Activated CD8-positive, alpha-beta memory T cell treated with anti-CD3 and anti-CD28 coated beads, Interleukin-2, amount 50 U/mL, for 1 hour (primary cell): ENCODE measurements around the gene CACNA1C.
"Not testable (repeated sequence)": the region's sequence is repeated elsewhere in the genome, so short reads cannot be mapped to it uniquely, and the experiment has no call there.

Experiments
- DNase-seq: peaks from one replicate; pipeline ENCODE4 v3.0.0-alpha.2; 2020; ENCODE audit errors: extremely low read depth

The CACNA1C gene

DNA sequence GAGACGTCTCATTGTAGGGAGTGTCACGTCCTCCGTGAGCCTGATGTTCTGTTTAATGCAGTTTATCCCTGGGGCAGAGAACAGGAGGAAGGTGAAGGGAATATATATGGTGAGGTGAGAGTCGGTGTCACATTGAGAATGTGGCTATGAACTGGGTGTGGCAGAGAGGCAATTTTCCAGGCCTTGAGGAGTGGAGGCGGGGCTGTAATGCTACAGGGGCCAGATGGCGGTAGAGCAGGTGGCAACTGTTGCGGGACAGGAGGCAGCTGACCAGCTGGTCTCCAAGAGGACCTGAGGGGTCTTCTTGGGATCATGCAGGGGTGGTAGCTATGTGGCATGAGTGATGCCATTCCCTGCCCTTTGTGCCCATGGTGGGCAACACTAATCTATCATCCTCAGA is 59.6 kb downstream of the CACNA1C start:
- DNase-seq = no peak

DNA sequence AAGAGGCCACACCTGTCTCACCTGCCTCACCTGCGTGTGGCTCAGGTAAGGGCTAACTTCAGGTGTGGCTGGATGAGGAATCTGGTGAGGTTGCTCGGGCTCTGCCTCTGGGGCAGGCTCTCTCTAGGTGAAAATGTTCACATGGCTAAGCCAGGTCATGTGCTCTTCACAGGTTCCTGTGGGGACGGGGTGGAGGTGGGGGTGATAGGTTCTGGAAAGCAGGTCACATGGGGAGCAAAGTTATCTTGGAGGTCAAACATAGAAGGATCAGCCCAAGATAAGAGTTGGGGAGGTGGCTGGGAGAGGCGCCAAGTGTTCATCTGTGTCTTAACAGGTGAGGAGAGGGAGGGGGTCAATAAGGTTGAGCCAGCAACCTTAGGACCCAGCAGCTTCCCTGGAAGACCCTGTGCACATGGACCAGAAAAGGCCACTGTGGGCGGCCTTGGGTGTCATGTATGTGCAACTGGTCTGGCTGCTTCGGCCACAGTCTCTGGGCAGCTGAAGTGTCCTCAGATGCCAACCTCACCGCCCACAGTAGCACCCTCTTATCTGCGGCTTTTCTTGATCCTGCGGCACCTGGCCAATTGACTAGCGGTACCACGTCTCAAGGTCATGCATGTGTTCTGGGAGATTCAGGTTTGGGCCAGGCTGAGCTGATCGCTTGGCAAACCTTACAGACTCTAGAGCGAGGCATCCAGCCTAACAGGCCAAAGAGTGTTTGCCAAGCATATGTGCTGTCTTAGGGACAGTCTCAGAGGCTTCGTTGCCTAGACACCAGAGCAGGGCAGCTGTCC is 60.5 kb downstream of the CACNA1C start:
- DNase-seq = no peak

- DNase-seq = no peak
These were observed 61.3 kb downstream of the CACNA1C start for GRCh38 chr12:2114071-2114470.

GRCh38 chr12:2115101-2115845 is 62.5 kb downstream of the CACNA1C start:
- DNase-seq = no peak

DNA sequence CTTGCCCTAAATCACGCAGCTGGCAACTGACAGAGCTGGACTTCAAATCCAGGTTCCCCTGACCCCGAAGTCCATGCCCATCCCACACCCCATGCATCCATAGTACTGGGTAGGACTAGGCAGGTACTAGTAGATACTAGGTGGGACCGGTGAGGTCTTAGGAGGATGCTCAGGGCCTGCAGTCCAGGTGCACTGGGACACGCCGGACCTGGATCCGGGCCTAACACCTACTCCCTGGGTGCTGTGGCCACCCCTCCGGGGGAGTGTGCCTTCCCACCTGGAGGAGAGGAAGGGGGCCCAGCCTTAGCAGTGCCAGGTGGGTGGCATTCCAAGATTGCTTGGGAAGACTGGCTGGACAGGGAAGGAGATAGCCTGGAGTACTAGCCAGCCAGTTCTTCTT is 64.8 kb downstream of the CACNA1C start:
- no peak for DNase-seq

GRCh38 chr12:2118061-2118460 is 65.3 kb downstream of the CACNA1C start:
- DNase-seq = no peak

DNA sequence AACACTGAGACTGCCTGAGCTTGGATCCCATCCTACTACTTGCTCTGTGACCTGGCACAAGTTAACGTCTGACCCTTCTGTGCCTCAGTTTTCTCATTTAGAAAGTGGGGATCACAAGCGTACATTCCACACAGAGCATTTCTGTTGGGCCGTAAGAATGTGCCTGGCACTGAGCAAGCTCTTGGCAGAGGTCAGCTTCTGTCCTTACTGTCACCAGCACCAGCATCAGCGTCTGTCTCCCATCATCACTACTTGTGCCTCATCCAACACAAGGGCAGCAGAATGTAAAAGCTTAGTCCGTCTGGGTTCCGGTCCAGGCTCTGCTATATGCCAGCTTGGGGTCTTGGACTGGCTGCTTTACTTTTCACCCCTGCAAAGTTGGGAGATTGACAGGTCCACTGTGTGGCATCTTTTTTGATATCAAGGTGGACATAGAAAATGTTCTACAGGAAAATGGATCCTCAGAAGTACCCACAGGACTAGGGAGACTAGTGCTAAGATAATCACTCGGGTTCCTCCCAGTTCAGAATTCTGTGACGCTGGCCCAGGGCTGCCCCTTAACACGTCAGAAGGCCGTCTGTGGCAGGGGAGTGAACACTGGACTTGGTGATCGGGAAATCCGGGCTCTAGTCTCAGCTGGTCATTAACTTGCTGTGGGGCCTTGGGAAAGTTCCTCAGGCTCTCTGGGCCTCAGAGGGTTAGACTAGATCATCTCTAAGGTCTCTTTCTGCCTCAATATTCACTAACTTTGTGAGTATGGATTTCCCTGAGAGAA is 65.9 kb downstream of the CACNA1C start:
- DNase-seq = no peak

- DNase-seq = no peak
These were observed 66.5 kb downstream of the CACNA1C start for GRCh38 chr12:2119266-2119665.

- DNase-seq = no peak
These were observed 68.4 kb downstream of the CACNA1C start for GRCh38 chr12:2120982-2121758.

- no peak for DNase-seq
These were observed 71.8 kb downstream of the CACNA1C start for GRCh38 chr12:2124466-2125023.

- no peak for DNase-seq
These were observed 73.1 kb downstream of the CACNA1C start for GRCh38 chr12:2125651-2126522.

- DNase-seq = no peak
These were observed 74.1 kb downstream of the CACNA1C start for GRCh38 chr12:2126676-2127406.

DNA sequence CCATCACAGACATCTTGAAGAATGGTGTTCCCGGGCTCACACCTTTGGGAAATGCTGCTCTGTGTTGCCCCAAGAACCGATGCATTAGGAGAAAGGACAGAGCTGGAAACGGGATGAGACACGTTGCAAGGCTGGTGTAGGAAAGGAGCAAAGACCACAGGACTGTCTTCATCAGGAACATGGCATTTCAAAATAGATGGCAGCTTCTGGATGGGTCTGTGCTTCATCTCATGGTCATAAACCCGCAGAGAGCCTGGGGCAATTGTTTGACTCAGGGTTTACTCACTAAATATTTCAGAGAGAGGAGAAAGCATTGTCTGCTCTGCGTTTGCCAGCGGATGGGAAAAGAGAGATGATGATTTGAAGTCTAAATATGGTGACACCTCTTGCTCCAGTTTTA is 76.3 kb downstream of the CACNA1C start:
- no peak for DNase-seq

- DNase-seq = not testable (repeated sequence)
These were observed 83.1 kb downstream of the CACNA1C start for GRCh38 chr12:2135661-2136418.

GRCh38 chr12:2136901-2137300 is 84.1 kb downstream of the CACNA1C start:
- DNase-seq = no peak

GRCh38 chr12:2137711-2138110 is 84.9 kb downstream of the CACNA1C start:
- no peak for DNase-seq

DNA sequence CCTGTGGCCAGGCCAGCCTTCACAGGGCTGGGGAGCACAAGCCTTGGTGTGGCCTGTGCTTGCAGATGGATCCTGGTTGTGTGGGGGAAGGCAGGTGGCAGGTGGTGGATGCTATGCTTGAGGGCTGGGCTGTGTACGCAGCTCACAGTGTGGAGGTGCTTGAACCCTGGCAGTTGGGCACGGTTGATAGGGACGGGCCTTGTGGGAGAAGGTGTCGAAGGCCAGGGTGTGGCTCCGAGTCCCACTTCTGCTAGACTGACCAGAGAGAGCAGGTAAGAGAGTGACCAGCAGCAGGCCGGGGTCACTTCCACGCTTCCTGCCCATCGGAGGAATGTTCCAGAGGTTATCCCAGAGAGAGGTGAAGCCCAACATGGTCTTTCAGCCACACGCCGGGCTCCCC is 85.5 kb downstream of the CACNA1C start:
- DNase-seq = no peak

DNA sequence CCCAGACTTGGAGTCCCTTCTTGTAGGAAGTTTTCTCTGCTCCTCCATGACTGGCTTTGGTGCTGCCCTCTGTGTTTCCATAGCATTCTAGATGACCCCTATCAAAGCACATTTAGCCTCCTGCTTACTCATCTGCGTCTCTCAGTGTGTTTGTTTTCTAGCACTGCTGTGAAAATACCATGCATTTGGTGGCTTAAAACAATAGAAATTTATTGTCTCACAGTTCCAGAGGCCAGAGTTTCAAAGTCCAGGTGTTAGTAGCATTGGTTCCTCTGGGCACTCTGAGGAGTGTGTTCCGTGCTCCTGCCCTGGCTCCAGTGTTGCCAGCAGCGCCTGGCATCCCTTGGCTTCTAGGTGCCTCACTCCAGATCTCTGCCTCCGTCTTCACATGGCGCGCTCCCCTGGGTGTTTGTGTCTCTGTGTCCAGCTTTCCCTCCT is 86.1 kb downstream of the CACNA1C start:
- no peak for DNase-seq

DNA sequence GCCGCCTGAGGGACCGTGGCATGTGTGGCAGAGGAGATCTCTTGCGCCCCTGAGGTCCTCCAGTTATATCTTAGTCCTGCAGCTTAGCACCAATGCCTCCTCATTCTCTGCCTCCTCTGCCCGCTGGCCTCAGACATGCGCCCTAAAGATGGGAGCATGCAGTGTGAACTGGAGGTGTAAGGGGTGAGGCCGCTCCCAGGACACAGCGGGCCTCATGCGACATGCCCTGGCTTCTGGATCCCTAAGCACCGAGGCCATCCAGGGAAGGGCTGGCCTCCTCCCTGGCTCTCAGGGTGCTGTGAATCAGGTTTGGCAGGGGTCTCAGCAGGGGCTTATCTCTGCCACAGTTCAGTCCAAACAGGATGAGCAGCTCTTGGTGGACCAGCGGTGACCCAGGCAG is 86.9 kb downstream of the CACNA1C start:
- no peak for DNase-seq
